Activated T-cell treated with anti-CD3 and anti-CD28 coated beads, Interleukin-2, amount 50 U/mL, for 4 hours (primary cell): Measurements from ENCODE around the gene IL17RC. TPM values are rescaled to one million over a fixed set of nuclear protein-coding genes. Genes with fewer than 3 reads are reported as not detected.

Source experiments
- ATAC-seq, 2 donors: fragments of 200-7000 bp; cut with Tn5 transposase; one replicate each; pipeline ENCODE4 v1.10.0; 2021
- DNase-seq: peaks from one replicate; pipeline ENCODE4 v3.0.0-alpha.2; 2020
- H3K27me3 Mint-ChIP-seq: one replicate; pipeline ENCODE4 v1.8.0; 2021; ENCODE audit warnings: low read depth, mixed read lengths
- H3K36me3 Mint-ChIP-seq: one replicate; pipeline ENCODE4 v1.8.0; 2022; ENCODE audit warnings: mixed read lengths; ENCODE audit not compliant: insufficient read depth
- H3K4me1 Mint-ChIP-seq: one replicate; pipeline ENCODE4 v1.8.0; 2021; ENCODE audit warnings: low read depth, mixed read lengths
- H3K4me3 Mint-ChIP-seq: one replicate; pipeline ENCODE4 v1.8.0; 2021; ENCODE audit warnings: mild to moderate bottlenecking, moderate library complexity, mixed read lengths
- H3K9me3 Mint-ChIP-seq: one replicate; pipeline ENCODE4 v1.8.0; 2021; ENCODE audit warnings: mixed read lengths
- total RNA-seq, 3 donors: library from RNA; stranded (reverse); gene quantifications; one replicate each; pipeline ENCODE4 v1.2.1, GENCODE V29; 2021

The IL17RC gene
- total RNA-seq, 3 donors from 2014 or later: 0.27 to 0.53 (median 0.40) TPM

DNA sequence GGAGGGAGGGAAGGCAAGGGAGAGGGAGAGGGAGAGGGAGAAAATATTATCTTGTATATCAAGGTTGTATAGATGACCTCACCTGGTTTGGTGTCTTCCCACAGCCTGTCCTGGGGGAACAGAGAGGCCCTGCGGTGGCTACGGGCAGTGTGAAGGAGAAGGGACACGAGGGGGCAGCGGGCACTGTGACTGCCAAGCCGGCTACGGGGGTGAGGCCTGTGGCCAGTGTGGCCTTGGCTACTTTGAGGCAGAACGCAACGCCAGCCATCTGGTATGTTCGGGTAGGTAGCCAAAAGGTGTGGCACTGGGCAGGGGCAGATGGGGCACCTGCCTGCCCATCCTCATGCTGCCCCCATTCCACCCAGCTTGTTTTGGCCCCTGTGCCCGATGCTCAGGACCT is 23.8 kb downstream of the IL17RC start:
- ATAC-seq (no peak), DNase-seq (no peak)
- H3K36me3 Mint-ChIP-seq: peaks cover 12% of the 10 kb centered on the region
- H3K27me3 Mint-ChIP-seq: no peaks in the 10 kb centered on the region
- H3K4me1 Mint-ChIP-seq: peaks cover 3% of the 10 kb centered on the region
- H3K9me3 Mint-ChIP-seq: no peaks in the 10 kb centered on the region
- H3K4me3 Mint-ChIP-seq: no peak overlapping the region

DNA sequence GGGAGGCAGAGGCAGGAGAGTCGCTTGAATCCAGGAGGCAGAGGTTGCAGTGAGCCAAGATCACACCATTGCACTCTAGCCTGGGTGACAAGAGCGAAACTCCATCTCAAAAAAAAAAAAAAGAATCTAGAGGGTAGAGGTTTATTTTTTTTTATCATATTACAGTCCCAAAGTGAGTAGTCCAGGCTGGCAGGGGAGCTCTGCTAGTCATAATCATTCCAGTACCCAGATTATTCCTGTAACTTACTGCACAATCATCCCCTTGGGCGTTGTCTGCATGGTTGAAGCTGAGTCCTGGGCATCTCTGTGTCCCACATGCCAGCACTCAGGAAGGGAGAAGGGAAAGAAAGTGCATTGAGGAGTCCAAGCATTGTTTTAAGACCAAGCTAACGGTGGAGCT is 25.3 kb downstream of the IL17RC start:
- peaks cover 11% of the 10 kb centered on the region for H3K36me3 Mint-ChIP-seq
- H3K4me3 Mint-ChIP-seq: no peak overlapping the region
- H3K4me1 Mint-ChIP-seq: peaks cover 2% of the 10 kb centered on the region
- DNase-seq: no peak
- no peaks in the 10 kb centered on the region for H3K9me3 Mint-ChIP-seq
- H3K27me3 Mint-ChIP-seq: no peaks in the 10 kb centered on the region
- ATAC-seq: no peak

GRCh38 chr3:9942934-9943690 is 26.2 kb downstream of the IL17RC start:
- ATAC-seq (no peak), DNase-seq (no peak)
- peaks cover 8% of the 10 kb centered on the region for H3K36me3 Mint-ChIP-seq
- peaks cover 2% of the 10 kb centered on the region for H3K4me1 Mint-ChIP-seq
- no peaks in the 10 kb centered on the region for H3K9me3 Mint-ChIP-seq
- H3K27me3 Mint-ChIP-seq: no peaks in the 10 kb centered on the region
- no peak overlapping the region for H3K4me3 Mint-ChIP-seq

- Mint-ChIP-seq H3K4me3 (no peak overlapping the region), H3K27me3 (no peaks in the 10 kb centered on the region), H3K4me1 (peaks cover 2% of the 10 kb centered on the region), H3K9me3 (no peaks in the 10 kb centered on the region), H3K36me3 (peaks cover 7% of the 10 kb centered on the region)
- ATAC-seq (no peak), DNase-seq (no peak)
These were observed 27.4 kb downstream of the IL17RC start for GRCh38 chr3:9944271-9944670.

DNA sequence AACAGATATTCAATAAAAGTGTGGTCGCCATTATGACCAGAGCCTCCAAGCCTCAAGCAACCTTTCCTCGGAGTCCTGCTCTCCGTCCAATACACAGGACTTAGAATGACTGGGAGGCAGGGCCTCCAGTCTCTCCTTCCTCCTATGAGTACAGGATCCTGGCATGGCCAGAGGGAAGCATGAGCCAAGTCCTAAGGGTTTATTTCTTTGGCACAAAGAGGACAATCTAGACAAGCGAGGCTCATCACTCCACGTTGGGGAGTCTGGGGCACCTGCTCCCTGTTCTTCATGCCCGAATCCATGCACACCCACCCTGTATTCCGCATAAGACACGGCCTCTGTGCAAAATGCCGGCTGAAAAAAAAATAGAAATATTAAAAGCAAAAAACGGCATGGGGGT is 28.5 kb downstream of the IL17RC start:
- DNase-seq (no peak), ATAC-seq (no peak)
- no peaks in the 10 kb centered on the region for H3K9me3 Mint-ChIP-seq
- no peaks in the 10 kb centered on the region for H3K27me3 Mint-ChIP-seq
- H3K4me3 Mint-ChIP-seq: peak overlapping the region; percentile 59
- H3K4me1 Mint-ChIP-seq: peaks cover 4% of the 10 kb centered on the region
- peaks cover 7% of the 10 kb centered on the region for H3K36me3 Mint-ChIP-seq

DNA sequence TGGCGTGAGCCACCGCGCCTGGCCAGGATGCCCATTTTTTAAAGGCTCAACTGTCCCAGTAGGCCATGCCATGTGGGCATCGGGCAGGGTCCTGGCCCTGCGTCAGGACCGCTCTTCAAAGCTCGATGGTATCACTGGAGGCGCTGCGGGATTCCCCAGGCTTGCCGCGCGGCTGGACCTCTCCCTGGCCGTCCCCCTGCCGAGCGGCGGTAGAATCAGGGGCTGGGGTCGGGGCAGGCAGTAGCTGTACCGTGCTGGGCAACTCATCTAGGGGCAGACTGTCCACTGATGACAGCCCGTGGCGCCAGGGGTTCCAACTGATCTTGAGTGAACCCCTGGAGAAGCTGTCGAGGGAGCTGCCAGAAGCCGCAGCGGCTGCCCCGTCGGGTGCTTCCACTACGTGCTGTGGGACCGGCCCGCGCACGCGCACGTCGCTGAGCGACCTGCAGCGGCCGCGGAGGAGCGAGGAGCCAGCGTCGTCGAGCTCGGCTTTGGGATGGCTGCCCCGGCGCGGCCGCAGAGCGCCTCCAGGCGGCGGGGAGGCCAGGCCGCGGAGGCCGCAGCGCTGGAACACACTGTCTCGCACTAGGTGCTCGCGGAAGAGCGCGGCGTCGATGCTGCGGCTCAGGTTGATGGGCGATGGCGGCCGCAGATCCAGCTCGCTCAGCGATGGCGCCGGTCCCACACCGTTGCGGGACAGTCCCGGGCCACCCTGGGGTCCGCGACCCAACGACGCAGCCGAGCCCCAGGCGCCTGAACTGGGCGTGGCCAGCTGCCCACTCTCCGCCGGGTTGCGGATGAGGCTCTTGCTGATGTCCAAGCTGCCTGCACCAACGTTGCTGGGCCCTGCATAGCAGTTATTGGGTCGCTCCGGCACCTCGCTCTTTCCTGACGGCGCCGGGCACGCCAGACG is 29.5 kb downstream of the IL17RC start:
- peak overlapping the region; percentile 84 for H3K4me3 Mint-ChIP-seq
- no peaks in the 10 kb centered on the region for H3K27me3 Mint-ChIP-seq
- ATAC-seq: peak; percentile 90 to 94
- peaks cover 10% of the 10 kb centered on the region for H3K4me1 Mint-ChIP-seq
- H3K9me3 Mint-ChIP-seq: no peaks in the 10 kb centered on the region
- DNase-seq: peak; percentile 83
- peaks cover 4% of the 10 kb centered on the region for H3K36me3 Mint-ChIP-seq

DNA sequence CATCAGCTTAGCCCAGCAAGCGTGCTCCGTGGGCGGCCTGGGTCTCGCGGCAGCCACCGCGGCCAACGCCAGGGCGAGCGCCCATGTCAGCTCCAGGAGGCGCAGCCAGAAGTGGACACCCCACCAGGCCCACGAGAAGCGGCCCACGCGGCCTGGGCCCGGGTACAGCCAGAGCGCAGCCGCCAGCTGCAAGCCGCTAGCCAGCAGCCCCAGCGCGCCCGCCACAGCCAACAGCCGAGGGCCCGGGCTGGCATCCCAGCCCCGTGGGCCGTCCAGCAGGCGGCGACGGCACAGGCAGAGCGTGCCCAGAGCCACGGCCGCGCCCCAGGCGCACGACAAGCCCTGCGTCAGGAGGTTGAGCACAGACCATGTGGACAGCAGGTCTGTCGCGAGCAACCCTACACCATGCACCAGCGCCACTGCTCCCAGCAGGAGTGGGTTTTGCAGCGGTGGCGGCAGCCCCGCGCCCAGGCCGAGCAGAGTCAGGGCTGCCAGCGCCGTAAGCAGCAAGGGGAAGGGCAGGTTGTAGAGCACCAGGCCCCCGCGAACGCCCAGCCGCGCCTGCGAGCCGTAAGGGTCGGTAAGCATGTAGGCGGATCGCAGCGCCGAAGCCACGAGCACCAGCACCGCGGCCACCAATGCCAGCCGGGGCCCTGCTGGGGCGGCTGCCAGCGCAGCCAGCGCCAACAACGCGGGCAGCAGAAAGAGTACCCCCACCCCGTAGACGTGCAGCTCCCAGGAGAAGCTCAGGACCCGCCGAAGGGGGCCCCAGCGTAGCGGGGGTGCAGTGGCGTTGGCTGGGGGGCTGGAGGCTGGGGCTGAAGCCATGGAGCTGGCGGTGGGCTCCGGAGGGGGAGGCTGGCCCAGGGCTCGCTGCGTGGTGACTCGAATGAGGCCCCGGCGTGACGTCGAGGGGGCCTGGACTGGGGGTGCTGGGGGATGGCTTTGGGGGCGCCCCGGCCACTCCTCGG is 30.4 kb downstream of the IL17RC start:
- H3K4me3 Mint-ChIP-seq: no peak overlapping the region
- H3K4me1 Mint-ChIP-seq: peaks cover 14% of the 10 kb centered on the region
- ATAC-seq (no peak), DNase-seq (no peak)
- H3K27me3 Mint-ChIP-seq: no peaks in the 10 kb centered on the region
- peaks cover 3% of the 10 kb centered on the region for H3K36me3 Mint-ChIP-seq
- H3K9me3 Mint-ChIP-seq: no peaks in the 10 kb centered on the region

DNA sequence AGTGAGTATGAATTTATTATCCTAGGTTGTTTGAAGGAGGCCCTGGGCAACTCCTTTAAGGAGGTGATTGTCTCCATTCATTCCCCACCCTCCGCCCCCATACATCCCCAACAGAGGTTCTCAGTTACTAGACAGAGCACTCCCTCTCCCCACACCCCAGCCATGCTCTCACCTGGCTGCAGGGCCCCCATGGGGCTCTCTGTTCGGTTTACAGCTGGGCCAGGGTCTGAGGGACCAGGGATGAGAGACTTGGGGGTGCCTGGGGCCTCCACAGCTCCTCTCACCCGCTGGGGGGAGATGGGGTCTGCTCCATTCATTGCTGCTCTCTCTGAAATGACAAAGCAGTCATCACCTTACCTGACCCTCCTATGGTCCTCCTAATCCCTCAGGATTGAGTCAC is 31.7 kb downstream of the IL17RC start:
- peaks cover 3% of the 10 kb centered on the region for H3K36me3 Mint-ChIP-seq

GRCh38 chr3:9949115-9949514 is 32.2 kb downstream of the IL17RC start:
- Mint-ChIP-seq H3K36me3 (peaks cover under 1% of the 10 kb centered on the region), H3K27me3 (no peaks in the 10 kb centered on the region), H3K9me3 (no peaks in the 10 kb centered on the region), H3K4me1 (peaks cover 18% of the 10 kb centered on the region), H3K4me3 (no peak overlapping the region)
- DNase-seq: no peak
- ATAC-seq: no peak

More for the DNA sequence above, 31.7 kb downstream of the IL17RC start:
- Mint-ChIP-seq H3K9me3 (no peaks in the 10 kb centered on the region), H3K27me3 (no peaks in the 10 kb centered on the region), H3K4me1 (peaks cover 18% of the 10 kb centered on the region), H3K4me3 (no peak overlapping the region)
- ATAC-seq (no peak), DNase-seq (no peak)

- ATAC-seq: no peak
- H3K4me3 Mint-ChIP-seq: no peak overlapping the region
These were observed 32.7 kb downstream of the IL17RC start for GRCh38 chr3:9949626-9950025.

GRCh38 chr3:9951126-9951525 is 34.2 kb downstream of the IL17RC start:
- ATAC-seq (no peak), DNase-seq (no peak)
- Mint-ChIP-seq H3K27me3 (no peaks in the 10 kb centered on the region), H3K36me3 (no peaks in the 10 kb centered on the region), H3K9me3 (no peaks in the 10 kb centered on the region), H3K4me1 (peaks cover 17% of the 10 kb centered on the region), H3K4me3 (peak overlapping the region; percentile 84)

More at GRCh38 chr3:9949626-9950025, 32.7 kb downstream of the IL17RC start:
- no peaks in the 10 kb centered on the region for H3K27me3 Mint-ChIP-seq
- DNase-seq: no peak
- H3K9me3 Mint-ChIP-seq: no peaks in the 10 kb centered on the region
- H3K36me3 Mint-ChIP-seq: no peaks in the 10 kb centered on the region
- peaks cover 18% of the 10 kb centered on the region for H3K4me1 Mint-ChIP-seq

DNA sequence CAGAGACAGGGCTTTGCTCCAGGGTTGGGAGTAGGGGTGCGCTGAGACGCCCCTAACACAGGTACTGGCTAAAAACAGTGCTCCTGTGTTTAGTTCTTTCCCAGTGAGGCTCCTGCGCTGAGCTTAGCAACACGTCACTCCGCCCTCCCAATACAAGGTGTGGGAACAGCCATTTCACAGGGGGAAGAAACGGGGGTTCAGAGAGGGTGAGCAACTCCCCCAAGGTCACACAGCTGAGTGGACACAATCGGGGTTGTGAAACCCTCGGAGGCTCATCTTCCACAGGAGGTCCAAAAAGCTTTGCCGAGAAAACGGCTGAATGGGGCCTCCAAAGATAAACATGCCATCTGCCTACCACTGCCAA is 34.7 kb downstream of the IL17RC start:
- ATAC-seq (peak; percentile 16 to 20), DNase-seq (no peak)
- no peaks in the 10 kb centered on the region for H3K36me3 Mint-ChIP-seq
- peak overlapping the region; percentile 84 for H3K4me3 Mint-ChIP-seq
- H3K9me3 Mint-ChIP-seq: no peaks in the 10 kb centered on the region
- H3K4me1 Mint-ChIP-seq: peaks cover 15% of the 10 kb centered on the region
- H3K27me3 Mint-ChIP-seq: no peaks in the 10 kb centered on the region

DNA sequence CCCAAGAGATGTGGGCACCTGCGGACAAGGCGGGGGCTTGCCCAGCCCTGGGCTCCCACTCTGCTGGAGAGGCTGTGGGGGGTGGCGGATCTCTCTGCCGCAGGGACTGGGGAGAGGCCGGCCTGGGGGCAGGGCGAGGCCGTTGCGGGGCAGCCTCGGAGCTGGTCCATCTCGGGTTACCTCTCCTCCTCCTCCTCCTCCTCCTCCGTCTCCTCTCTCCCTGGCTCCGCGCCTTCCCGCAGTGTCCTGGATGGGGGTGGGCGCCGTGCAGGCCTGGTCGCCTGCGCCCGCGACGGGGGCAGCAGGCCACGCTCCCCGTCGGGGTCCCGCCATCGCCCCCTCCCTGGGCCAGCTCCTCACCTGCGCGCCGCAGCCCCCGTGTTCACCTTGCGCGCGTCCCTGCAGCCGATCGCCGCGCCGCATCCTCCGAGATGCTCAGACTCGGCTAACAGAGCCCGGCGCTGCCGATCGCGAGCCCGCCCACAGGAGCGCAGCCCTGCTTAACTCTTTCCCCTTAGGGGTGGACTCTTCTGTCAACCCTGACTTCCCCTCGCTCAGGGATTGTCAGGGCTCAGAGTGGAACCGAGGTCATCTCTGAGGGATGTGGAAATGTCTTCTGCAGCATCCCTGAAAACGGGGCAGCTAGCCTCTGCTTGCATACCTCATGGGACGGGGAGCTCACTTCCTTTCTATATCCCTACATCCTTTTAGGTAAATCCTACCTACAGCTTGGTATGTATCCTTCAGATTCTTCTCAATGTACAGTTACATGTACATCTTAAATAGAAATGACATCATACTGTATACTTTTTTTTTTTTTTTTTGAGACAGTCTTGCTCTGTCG is 35.3 kb downstream of the IL17RC start, which contains the start of gene PRRT3:
Gene PRRT3 (minus strand): TSS at position 447 of the 844 bp plus-strand sequence. CDS start 2,293 bp downstream, outside the sequence.
- DNase-seq (peak; percentile 45), ATAC-seq (peak; percentile 91 to 94)
- no peaks in the 10 kb centered on the region for H3K27me3 Mint-ChIP-seq
- no peaks in the 10 kb centered on the region for H3K9me3 Mint-ChIP-seq
- H3K4me1 Mint-ChIP-seq: peaks cover 15% of the 10 kb centered on the region
- no peaks in the 10 kb centered on the region for H3K36me3 Mint-ChIP-seq
- H3K4me3 Mint-ChIP-seq: peak within 1 kb of the TSS; percentile 84
